Fibroblast of pulmonary artery (primary cell): ENCODE data around the gene CCL15.
"Not testable (repeated sequence)": the region's sequence is repeated elsewhere in the genome, so short reads cannot be mapped to it uniquely, and the experiment has no call there.

Source experiments
- DNase-seq: peaks from one replicate; pipeline ENCODE4 v3.0.0-alpha.2; 2010; ENCODE audit warnings: low read depth
- H3K4me3 ChIP-seq: replicated peaks from 2 replicates; pipeline ENCODE4 v1.5.1; 2011; ENCODE audit warnings: low read depth, mild to moderate bottlenecking, control low read depth, low read length, moderate library complexity
- CTCF ChIP-seq: IDR thresholded peaks from 2 replicates; pipeline ENCODE4 v1.5.1; 2011; ENCODE audit warnings: mild to moderate bottlenecking, control low read depth, low read length, inconsistent platforms; ENCODE audit errors: missing control alignments

The CCL15 gene

GRCh38 chr17:35998018-35998545 lies 3.3 kb downstream of the CCL15 start:
- TF ChIP-seq CTCF, result no peak
- H3K4me3 ChIP-seq, result no peak overlapping the region
- DNase-seq, result no peak

- DNase-seq, H3K4me3 ChIP-seq: not testable (repeated sequence)
These were observed 6.0 kb downstream of the CCL15 start for GRCh38 chr17:35995346-35995745.

GRCh38 chr17:35991075-35991474 lies 10.3 kb downstream of the CCL15 start:
- DNase-seq, result no peak
- no peak for TF ChIP-seq CTCF
- H3K4me3 ChIP-seq, result no peak overlapping the region

GRCh38 chr17:35988164-35988563 lies 13.2 kb downstream of the CCL15 start:
- no peak for TF ChIP-seq CTCF
- no peak overlapping the region for H3K4me3 ChIP-seq
- DNase-seq, result no peak

GRCh38 chr17:35986643-35987042 lies 14.7 kb downstream of the CCL15 start, which contains the start of gene CCL14:
Gene CCL14, minus strand, starts transcription at chr17:35986729. Its CDS starts 80 bp downstream, at chr17:35986649.
- no peak within 1 kb of the TSS for H3K4me3 ChIP-seq
- no peak for TF ChIP-seq CTCF
- DNase-seq, result no peak

- TF ChIP-seq CTCF, result no peak
- DNase-seq, result no peak
- no peak overlapping the region for H3K4me3 ChIP-seq
These were observed 17.2 kb downstream of the CCL15 start for GRCh38 chr17:35984140-35984539.

GRCh38 chr17:35982409-35983191 lies 18.8 kb downstream of the CCL15 start:
- TF ChIP-seq CTCF, result no peak
- no peak overlapping the region for H3K4me3 ChIP-seq
- no peak for DNase-seq
